H9 (cell line): ENCODE measurements around the gene RAD51C. TPM values are rescaled to one million over a fixed set of nuclear protein-coding genes. Genes with fewer than 3 reads are reported as not detected.
"Not testable (repeated sequence)": the region's sequence is repeated elsewhere in the genome, so short reads cannot be mapped to it uniquely, and the experiment has no call there.

Source experiments
- DNase-seq: peaks from one replicate; pipeline ENCODE4 v3.0.0-alpha.2; 2017
- H2AFZ ChIP-seq: one replicate; pipeline ENCODE4 v1.6.1; 2013; ENCODE audit warnings: mild to moderate bottlenecking, low read length, control low read depth, moderate library complexity
- H2AK5ac ChIP-seq: 2 replicates; pipeline ENCODE4 v1.6.1; 2013; ENCODE audit warnings: low read length, control low read depth, mixed read lengths; ENCODE audit not compliant: insufficient read length
- H2BK120ac ChIP-seq: one replicate; pipeline ENCODE4 v1.6.1; 2013; ENCODE audit warnings: low read depth, mild to moderate bottlenecking, low read length, control low read depth, inconsistent platforms; ENCODE audit not compliant: poor library complexity, severe bottlenecking
- H2BK12ac ChIP-seq: 2 replicates; pipeline ENCODE4 v1.6.1; 2013; ENCODE audit warnings: low read length, control low read depth, mixed read lengths, low read depth; ENCODE audit not compliant: insufficient read length
- H2BK15ac ChIP-seq: 2 replicates; pipeline ENCODE4 v1.6.1; 2013; ENCODE audit warnings: low read depth, low read length, control low read depth
- H2BK20ac ChIP-seq: one replicate; pipeline ENCODE4 v1.6.1; 2013; ENCODE audit warnings: low read depth, mild to moderate bottlenecking, low read length, control low read depth, inconsistent platforms; ENCODE audit not compliant: poor library complexity, severe bottlenecking
- H2BK5ac ChIP-seq: 2 replicates; pipeline ENCODE4 v1.6.1; 2013; ENCODE audit warnings: low read length, control low read depth, mixed read lengths; ENCODE audit not compliant: insufficient read length
- H3K14ac ChIP-seq: 2 replicates; pipeline ENCODE4 v1.6.1; 2013; ENCODE audit warnings: low read length, control low read depth; ENCODE audit not compliant: insufficient read depth
- H3K18ac ChIP-seq: 2 replicates; pipeline ENCODE4 v1.6.1; 2013; ENCODE audit warnings: low read depth, mild to moderate bottlenecking, mixed read lengths, low read length, control low read depth; ENCODE audit not compliant: insufficient read length
- H3K23ac ChIP-seq: 2 replicates; pipeline ENCODE4 v1.6.1; 2013; ENCODE audit warnings: low read length, control low read depth, mixed read lengths, low read depth; ENCODE audit not compliant: insufficient read length
- H3K23me2 ChIP-seq: 2 replicates; pipeline ENCODE4 v1.6.1; 2013; ENCODE audit warnings: low read depth, mild to moderate bottlenecking, mixed read lengths, low read length, control low read depth; ENCODE audit not compliant: insufficient read length, poor library complexity, severe bottlenecking
- H3K27ac ChIP-seq: 2 replicates; pipeline ENCODE4 v1.5.1; 2013; ENCODE audit warnings: low read length, control low read depth, mixed read lengths, low read depth; ENCODE audit not compliant: insufficient read length
- H3K27me3 ChIP-seq: 2 replicates; pipeline ENCODE4 v1.6.1; 2013; ENCODE audit warnings: low read length, control low read depth, inconsistent platforms; ENCODE audit not compliant: insufficient read depth
- H3K4ac ChIP-seq: 2 replicates; pipeline ENCODE4 v1.6.1; 2013; ENCODE audit warnings: low read depth, mild to moderate bottlenecking, control low read depth, inconsistent platforms, low read length, moderate library complexity
- H3K4me1 ChIP-seq: 2 replicates; pipeline ENCODE4 v1.6.1; 2013; ENCODE audit warnings: low read length, control low read depth, inconsistent platforms; ENCODE audit not compliant: insufficient read depth
- H3K4me2 ChIP-seq: 2 replicates; pipeline ENCODE4 v1.6.1; 2013; ENCODE audit warnings: low read length, control low read depth, mixed read lengths; ENCODE audit not compliant: insufficient read length, insufficient read depth
- H3K56ac ChIP-seq: 2 replicates; pipeline ENCODE4 v1.6.1; 2013; ENCODE audit warnings: low read depth, mild to moderate bottlenecking, mixed read lengths, low read length, control low read depth; ENCODE audit not compliant: insufficient read length
- H3K79me1 ChIP-seq: 2 replicates; pipeline ENCODE4 v1.6.1; 2013; ENCODE audit warnings: low read depth, mild to moderate bottlenecking, moderate library complexity, low read length, control low read depth, inconsistent platforms; ENCODE audit not compliant: insufficient read depth, poor library complexity, severe bottlenecking
- H3K79me2 ChIP-seq: 2 replicates; pipeline ENCODE4 v1.6.1; 2013; ENCODE audit warnings: low read length, control low read depth, inconsistent platforms; ENCODE audit not compliant: insufficient read depth
- H3K9ac ChIP-seq: 2 replicates; pipeline ENCODE4 v1.6.1; 2013; ENCODE audit warnings: low read length, control low read depth, mixed read lengths; ENCODE audit not compliant: insufficient read length; ENCODE audit errors: extremely low read depth
- H3K9me3 ChIP-seq: one replicate; pipeline ENCODE4 v1.6.1; 2013; ENCODE audit warnings: low read depth, low read length, inconsistent platforms; ENCODE audit not compliant: control insufficient read depth
- H3T11ph ChIP-seq: one replicate; pipeline ENCODE4 v1.6.1; 2013; ENCODE audit warnings: mild to moderate bottlenecking, low read length, control low read depth, inconsistent platforms
- H4K20me1 ChIP-seq: one replicate; pipeline ENCODE4 v1.6.1; 2013; ENCODE audit not compliant: control insufficient read depth, insufficient read length, insufficient read depth
- H4K5ac ChIP-seq: 2 replicates; pipeline ENCODE4 v1.6.1; 2013; ENCODE audit warnings: low read depth, mild to moderate bottlenecking, mixed read lengths, low read length, control low read depth; ENCODE audit not compliant: insufficient read length
- H4K8ac ChIP-seq: replicated peaks from 2 replicates; pipeline ENCODE4 v1.6.1; 2013; ENCODE audit warnings: low read length, control low read depth, mixed read lengths, low read depth; ENCODE audit not compliant: insufficient read length
- H4K91ac ChIP-seq: 2 replicates; pipeline ENCODE4 v1.6.1; 2013; ENCODE audit warnings: low read depth, mild to moderate bottlenecking, moderate library complexity, mixed read lengths, low read length, control low read depth; ENCODE audit not compliant: insufficient read length
- H3K27ac Mint-ChIP-seq, 3 experiments: 2 replicates in 2 of 3; 3 replicates in 1 of 3; pipeline ENCODE4 v1.8.0; 2020 to 2021; ENCODE audit warnings: mixed read lengths in 3 of 3, mild to moderate bottlenecking in 1 of 3, moderate library complexity in 1 of 3
- H3K27me3 Mint-ChIP-seq: 2 replicates; pipeline ENCODE4 v1.8.0; 2021; ENCODE audit warnings: low read depth, mild to moderate bottlenecking, moderate library complexity, mixed read lengths
- H3K36me3 Mint-ChIP-seq, 3 experiments: 2 replicates in 2 of 3; 3 replicates in 1 of 3; pipeline ENCODE4 v1.8.0; 2020 to 2021; ENCODE audit warnings: low read depth in 3 of 3, mixed read lengths in 3 of 3; ENCODE audit not compliant: insufficient read depth in 1 of 3
- H3K4me1 Mint-ChIP-seq, 2 experiments: 2 replicates each; pipeline ENCODE4 v1.8.0; 2020; ENCODE audit warnings: mixed read lengths in 2 of 2
- H3K4me3 Mint-ChIP-seq, 2 experiments: 2 replicates in 1 of 2; 3 replicates in 1 of 2; pipeline ENCODE4 v1.8.0; 2020 to 2021; ENCODE audit warnings: mild to moderate bottlenecking in 2 of 2, mixed read lengths in 2 of 2, moderate library complexity in 1 of 2
- H3K9me3 Mint-ChIP-seq, 2 experiments: 2 replicates in 1 of 2; 3 replicates in 1 of 2; pipeline ENCODE4 v1.8.0; 2020; ENCODE audit warnings: mild to moderate bottlenecking in 2 of 2, mixed read lengths in 2 of 2, moderate library complexity in 1 of 2
- CTCF ChIP-seq: fragments of 200-600 bp; sonication (generic); conservative IDR thresholded peaks from 3 replicates; pipeline ENCODE4 v1.8.0; 2021; ENCODE audit warnings: antibody characterized with exemption, mild to moderate bottlenecking
- WGBS: extraction: QIAGEN DNeasy Blood & Tissue Kit; methylation state at CpG from one replicate; pipeline ENCODE4 v1.1.7; 2013; ENCODE audit warnings: missing lambda C conversion rate, low lambda C conversion rate, mixed read lengths; ENCODE audit not compliant: insufficient read length; ENCODE audit errors: extremely low coverage; 5-methylcytosine and 5-hydroxymethylcytosine counted together
- total RNA-seq: library from RNA; stranded (reverse); gene quantifications from 2 replicates; pipeline ENCODE4 v1.2.1, GENCODE V29; 2021

The RAD51C gene
- total RNA-seq, 1 experiment from 2014 or later, result 11.3 TPM

GRCh38 chr17:58658804-58659713, 33.3 kb upstream of the RAD51C start:
- Histone ChIP-seq H2BK5ac (peak overlapping the region; percentile 97), H3K4me2 (peak overlapping the region; percentile 38), H3K14ac (peak overlapping the region; percentile 75; the same call in 1 of the 2 replicates), H2AFZ (peak overlapping the region; percentile 75), H3K79me2 (no peaks in the 10 kb centered on the region), H3K27me3 (no peaks in the 10 kb centered on the region), H4K20me1 (no peaks in the 10 kb centered on the region), H3K23me2 (no peaks in the 10 kb centered on the region), H3K9ac (peak overlapping the region; percentile 97), H4K91ac (no peak overlapping the region), H4K5ac (peak overlapping the region; percentile 93), H3K9me3 (no peaks in the 10 kb centered on the region), H3K4ac (no peak overlapping the region; the same call in 1 of the 2 replicates), H3K79me1 (no peaks in the 10 kb centered on the region), H3K23ac (no peak overlapping the region), H3K4me1 (no peaks in the 10 kb centered on the region; the same call in 1 of the 2 replicates), H3K18ac (peak overlapping the region; percentile 97), H2AK5ac (no peak overlapping the region), H2BK120ac (peak overlapping the region; percentile 76), H3K56ac (peak overlapping the region; percentile 84), H2BK15ac (no peak overlapping the region), H4K8ac (no peak overlapping the region), H2BK20ac (no peak overlapping the region), H3K27ac (peak overlapping the region; percentile 86), H2BK12ac (no peak overlapping the region), H3T11ph (peak overlapping the region; percentile 99)
- Mint-ChIP-seq H3K27ac (peak overlapping the region; percentile 100), H3K4me3 (peak overlapping the region; percentile 66 to 73), H3K27me3 (peaks cover 19% of the 10 kb centered on the region), H3K36me3 (no peaks in the 10 kb centered on the region), H3K4me1 (peaks cover 18 to 19% of the 10 kb centered on the region in 2 experiments), H3K9me3 (peaks cover 0 to 5% of the 10 kb centered on the region in 2 experiments; a peak in 1 of 5 replicates)
- WGBS, result no CpG with 5 or more reads among the region's 38 CpGs
- DNase-seq, result peak; percentile 97
- TF ChIP-seq CTCF, result no peak

GRCh38 chr17:58659714-58660084, 32.7 kb upstream of the RAD51C start:
- H3K79me1 ChIP-seq, H3K36me3 Mint-ChIP-seq, H4K20me1 ChIP-seq, H2BK12ac ChIP-seq, DNase-seq, H3K4me1 ChIP-seq, H2BK5ac ChIP-seq, H2BK15ac ChIP-seq, H4K5ac ChIP-seq, H3K27ac ChIP-seq, H4K91ac ChIP-seq, H3K56ac ChIP-seq, H2BK20ac ChIP-seq, H3K27me3 ChIP-seq, H3K23ac ChIP-seq, H3K9me3 Mint-ChIP-seq, H3K4ac ChIP-seq, H2BK120ac ChIP-seq, H3K14ac ChIP-seq, H3K79me2 ChIP-seq, H3K23me2 ChIP-seq, H4K8ac ChIP-seq, H3K18ac ChIP-seq, H3K9ac ChIP-seq, H3K9me3 ChIP-seq, H2AK5ac ChIP-seq, H3T11ph ChIP-seq, H2AFZ ChIP-seq: not testable (repeated sequence)
- H3K4me2 ChIP-seq, result peak overlapping the region; percentile 38
- H3K27me3 Mint-ChIP-seq, result peaks cover 19% of the 10 kb centered on the region
- H3K4me1 Mint-ChIP-seq, result peaks cover 18 to 19% of the 10 kb centered on the region in 2 experiments
- WGBS, result no CpG with 5 or more reads among the region's 9 CpGs
- H3K27ac Mint-ChIP-seq, result peak overlapping the region in 2 of 3 experiments; percentile 100; a peak in 4 of 7 replicates
- peak overlapping the region; percentile 66 to 73 for H3K4me3 Mint-ChIP-seq
